Measurements from ENCODE around the gene MRPL12. TPM values are rescaled to one million over a fixed set of nuclear protein-coding genes. Genes with fewer than 3 reads are reported as not detected.

MRPL12 gene
- total RNA-seq, 1 experiment from 2014 or later, result 108 TPM

DNA sequence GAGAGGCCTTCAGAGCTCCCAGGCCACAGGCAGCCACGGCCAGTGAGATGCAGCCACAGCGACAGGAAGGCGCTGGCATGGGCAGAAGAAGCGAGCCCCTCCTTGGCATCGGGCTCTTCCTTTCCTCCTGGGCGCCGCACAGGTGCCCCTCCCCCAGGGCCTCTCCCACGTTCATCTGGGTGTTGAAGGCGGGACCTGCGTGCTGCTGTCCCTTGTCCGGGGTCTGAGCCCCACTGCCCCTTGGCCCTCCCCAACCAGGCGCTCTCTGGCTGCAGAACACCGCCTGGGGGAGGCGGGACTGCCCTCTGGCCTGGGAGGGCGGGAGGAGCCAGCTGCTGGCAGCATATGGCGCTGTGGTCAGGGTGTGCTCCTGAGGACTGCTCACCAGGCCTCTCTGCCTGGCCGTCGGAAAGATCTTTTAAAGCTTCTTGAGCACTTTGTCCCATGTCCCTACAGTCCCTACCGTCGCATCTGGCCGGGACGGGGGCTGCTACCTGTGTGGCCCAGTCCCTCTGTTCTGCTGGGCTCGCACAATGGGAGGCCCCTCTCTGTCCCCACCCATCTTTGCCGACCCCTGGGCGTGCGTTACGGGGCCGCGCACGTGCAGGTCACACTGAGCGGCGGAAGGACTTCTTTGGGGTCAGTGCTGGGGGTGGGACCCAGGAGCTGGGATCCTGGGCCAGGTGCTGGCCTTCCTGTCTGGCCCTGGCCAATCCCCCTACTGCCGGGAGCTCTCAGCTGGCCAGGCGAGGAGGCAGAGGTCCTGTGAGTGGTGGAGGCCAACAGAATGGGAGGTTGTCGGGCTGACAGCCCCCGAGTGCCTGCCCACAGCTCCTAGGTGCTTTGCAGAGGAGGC is 10.6 kb downstream of the MRPL12 start:
- intact Hi-C loops (cut with micrococcal nuclease), result no loop called here
- peak; percentile 19 for ATAC-seq
- H3K27ac ChIP-seq (ENCODE audit: low read length), result peak overlapping the region; percentile 15
- no peak for TF ChIP-seq EZH2 (IDR thresholded peaks at IDR 0.05; ENCODE audit: low read length, unreplicated experiment)
- no peak for TF ChIP-seq EZH2phosphoT487 (IDR thresholded peaks at IDR 0.05; ENCODE audit: borderline replicate concordance, low read length)
- TF ChIP-seq, protein P1, sequence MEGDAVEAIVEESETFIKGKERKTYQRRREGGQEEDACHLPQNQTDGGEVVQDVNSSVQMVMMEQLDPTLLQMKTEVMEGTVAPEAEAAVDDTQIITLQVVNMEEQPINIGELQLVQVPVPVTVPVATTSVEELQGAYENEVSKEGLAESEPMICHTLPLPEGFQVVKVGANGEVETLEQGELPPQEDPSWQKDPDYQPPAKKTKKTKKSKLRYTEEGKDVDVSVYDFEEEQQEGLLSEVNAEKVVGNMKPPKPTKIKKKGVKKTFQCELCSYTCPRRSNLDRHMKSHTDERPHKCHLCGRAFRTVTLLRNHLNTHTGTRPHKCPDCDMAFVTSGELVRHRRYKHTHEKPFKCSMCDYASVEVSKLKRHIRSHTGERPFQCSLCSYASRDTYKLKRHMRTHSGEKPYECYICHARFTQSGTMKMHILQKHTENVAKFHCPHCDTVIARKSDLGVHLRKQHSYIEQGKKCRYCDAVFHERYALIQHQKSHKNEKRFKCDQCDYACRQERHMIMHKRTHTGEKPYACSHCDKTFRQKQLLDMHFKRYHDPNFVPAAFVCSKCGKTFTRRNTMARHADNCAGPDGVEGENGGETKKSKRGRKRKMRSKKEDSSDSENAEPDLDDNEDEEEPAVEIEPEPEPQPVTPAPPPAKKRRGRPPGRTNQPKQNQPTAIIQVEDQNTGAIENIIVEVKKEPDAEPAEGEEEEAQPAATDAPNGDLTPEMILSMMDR (conservative IDR thresholded peaks at IDR 0.05; ENCODE audit: low read depth, low read length), result no peak
- CTCF ChIA-PET, result interaction anchor here (0.6 to 0.7 kb wide), 3 partner anchors 14 to 156 kb away, joined by 6 to 9 read pairs (median 6); no protein-coding TSS in a partner anchor
- H3K27me3 ChIP-seq (ENCODE audit: low read length), result no peaks in the 10 kb centered on the region
- H4K20me1 ChIP-seq (ENCODE audit: low read length), result no peaks in the 10 kb centered on the region
- POLR2A ChIA-PET (ENCODE audit: unreplicated experiment), result interaction anchor here (0.6 to 1.0 kb wide), 2 partner anchors 10 to 24 kb away, joined by 10 to 16 read pairs; no protein-coding TSS in a partner anchor
- H3F3A ChIP-seq (ENCODE audit: low read length, unreplicated experiment), result peaks cover 8% of the 10 kb centered on the region
- peaks cover 33% of the 10 kb centered on the region for H3K79me2 ChIP-seq (ENCODE audit: low read length)
- H3K36me3 ChIP-seq (ENCODE audit: low read depth, low read length), result peaks cover 6% of the 10 kb centered on the region; the same call in 1 of the 2 replicates
- peaks cover 37% of the 10 kb centered on the region for H3K4me1 ChIP-seq (ENCODE audit: insufficient read depth, low read length)
- H3K9ac ChIP-seq (ENCODE audit: low read length), result peak overlapping the region; percentile 77
- BruUV-seq (replicated peaks), result no TSS peak
- 0 out of 2 replicates have a peak overlapping the region, but pooled peaks have one; percentile 21 for H2AFZ ChIP-seq (ENCODE audit: low read length)
- no peaks in the 10 kb centered on the region for H3K9me2 ChIP-seq (replicated peaks; ENCODE audit: low read length)
- DNase-seq, result peak; percentile 48
- peak overlapping the region; percentile 89 for H3K4me3 ChIP-seq (ENCODE audit: low read length)
- no peaks in the 10 kb centered on the region for H3K9me3 ChIP-seq (ENCODE audit: low read length)
- peak overlapping the region; percentile 99 for H3K4me2 ChIP-seq (ENCODE audit: low read length)

DNA sequence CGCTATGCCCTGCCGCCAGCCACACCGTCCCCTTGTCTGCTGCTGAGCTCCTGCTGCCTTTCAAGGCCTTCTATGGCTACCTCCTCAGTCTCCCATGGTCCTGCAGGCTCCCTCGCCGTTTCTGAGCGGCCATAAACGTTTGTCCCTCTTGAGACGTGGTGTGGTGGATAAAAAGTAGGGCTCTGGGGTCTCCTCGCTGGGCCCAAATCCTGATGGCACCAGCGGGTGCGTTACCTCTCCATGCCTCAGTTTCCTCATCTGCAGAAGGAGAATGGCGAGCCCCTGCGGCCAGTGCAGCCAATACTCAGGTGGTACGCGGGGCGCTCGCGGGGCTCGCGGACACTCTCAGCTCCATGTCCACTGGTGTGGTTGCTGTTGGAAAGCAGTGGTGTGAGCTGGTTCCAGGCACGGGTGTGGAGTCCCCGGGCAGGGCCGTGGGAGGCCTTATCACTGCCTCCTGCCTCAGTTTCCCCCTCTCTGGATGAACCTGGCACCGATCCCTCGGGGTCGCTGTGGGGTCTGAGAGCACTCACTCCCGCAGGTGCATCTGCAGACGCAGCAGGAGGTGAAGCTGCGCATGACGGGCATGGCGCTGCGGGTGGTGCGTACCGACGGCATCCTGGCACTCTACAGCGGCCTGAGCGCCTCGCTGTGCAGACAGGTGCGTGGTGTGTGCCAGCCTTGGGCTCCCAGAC is 11.4 kb downstream of the MRPL12 start:
- Histone ChIP-seq H4K20me1 (ENCODE audit: low read length) (no peaks in the 10 kb centered on the region), H3K9me3 (ENCODE audit: low read length) (no peaks in the 10 kb centered on the region), H3K4me2 (ENCODE audit: low read length) (peak overlapping the region; percentile 99), H3K4me3 (ENCODE audit: low read length) (peak overlapping the region; percentile 89; the same call in 1 of the 2 replicates), H3K27ac (ENCODE audit: low read length) (no peak overlapping the region), H3K27me3 (ENCODE audit: low read length) (no peaks in the 10 kb centered on the region), H3K79me2 (ENCODE audit: low read length) (peaks cover 33% of the 10 kb centered on the region), H3K9me2 (replicated peaks; ENCODE audit: low read length) (no peaks in the 10 kb centered on the region), H3K9ac (ENCODE audit: low read length) (no peak overlapping the region), H3K36me3 (ENCODE audit: low read depth, low read length) (peaks cover 6% of the 10 kb centered on the region; the same call in 1 of the 2 replicates), H2AFZ (ENCODE audit: low read length) (no peak overlapping the region), H3F3A (ENCODE audit: low read length, unreplicated experiment) (peaks cover 8% of the 10 kb centered on the region), H3K4me1 (ENCODE audit: insufficient read depth, low read length) (peaks cover 37% of the 10 kb centered on the region)
- TF ChIP-seq EZH2phosphoT487 (IDR thresholded peaks at IDR 0.05; ENCODE audit: borderline replicate concordance, low read length), result no peak
- TF ChIP-seq EZH2 (IDR thresholded peaks at IDR 0.05; ENCODE audit: low read length, unreplicated experiment), result no peak
- TF ChIP-seq, protein P1 (conservative IDR thresholded peaks at IDR 0.05; ENCODE audit: low read depth, low read length), result no peak
- no TSS peak for BruUV-seq (replicated peaks)
- CTCF ChIA-PET, result no interaction called here
- POLR2A ChIA-PET (ENCODE audit: unreplicated experiment), result no interaction called here
- ATAC-seq (no peak), DNase-seq (no peak)
- intact Hi-C loops (cut with micrococcal nuclease), result no loop called here

All from PC-3 (cell line).